A673 (cell line): Measurements from ENCODE around the gene TPST1. TPM values are rescaled to one million over a fixed set of nuclear protein-coding genes. Genes with fewer than 3 reads are reported as not detected.

ENCODE experiments used
- BruUV-seq: library from RNA; stranded (reverse); fragments of 400-500 nt; replicated peaks from 2 replicates; lab custom pipeline; 2021; lab: Mats Ljungman, UMichigan
- CTCF ChIA-PET: fragments of 300-600 bp; sonication (Branson Sonifier 250); formaldehyde crosslinking; loops from one replicate; lab custom pipeline; 2022; ENCODE audit warnings: antibody characterized with exemption; lab: Charles Lee
- POLR2A ChIA-PET: fragments of 300-600 bp; sonication (Branson Sonifier 250); formaldehyde crosslinking; loops from one replicate; lab custom pipeline; 2022; ENCODE audit warnings: antibody characterized with exemption; ENCODE audit not compliant: low non-redundant PET; lab: Charles Lee
- DNase-seq: peaks from one replicate; pipeline ENCODE4 v3.0.0-alpha.2; 2015; ENCODE audit warnings: low spot score
- H3K27ac ChIP-seq: fragments of 200-600 bp; sonication (generic); 2 replicates; pipeline ENCODE4 v1.5.1; 2016; ENCODE audit warnings: mixed run types, low read depth, mild to moderate bottlenecking, mixed read lengths, antibody characterized with exemption, low read length; ENCODE audit not compliant: poor library complexity, severe bottlenecking
- H3K27me3 ChIP-seq: fragments of 200-600 bp; sonication (generic); replicated peaks from 2 replicates; pipeline ENCODE4 v1.6.1; 2017; ENCODE audit warnings: mixed run types, low read depth, mild to moderate bottlenecking, mixed read lengths, antibody characterized with exemption, low read length; ENCODE audit not compliant: insufficient read depth, poor library complexity
- H3K36me3 ChIP-seq: fragments of 200-600 bp; sonication (generic); 2 replicates; pipeline ENCODE4 v1.6.1; 2016; ENCODE audit warnings: mixed run types, mild to moderate bottlenecking, mixed read lengths, antibody characterized with exemption, low read length; ENCODE audit not compliant: insufficient read depth, poor library complexity, severe bottlenecking
- H3K4me1 ChIP-seq: fragments of 200-600 bp; sonication (generic); 2 replicates; pipeline ENCODE4 v1.6.1; 2017; ENCODE audit warnings: mixed run types, mild to moderate bottlenecking, mixed read lengths, antibody characterized with exemption, low read length; ENCODE audit not compliant: insufficient read depth, poor library complexity, severe bottlenecking
- H3K4me3 ChIP-seq: fragments of 200-600 bp; sonication (generic); 2 replicates; pipeline ENCODE4 v1.5.1; 2016; ENCODE audit warnings: low read depth, mixed run types, mild to moderate bottlenecking, mixed read lengths, low read length; ENCODE audit not compliant: poor library complexity, severe bottlenecking
- H3K9me3 ChIP-seq: fragments of 200-600 bp; sonication (generic); 2 replicates; pipeline ENCODE4 v1.6.1; 2016; ENCODE audit warnings: mixed run types, low read depth, mild to moderate bottlenecking, mixed read lengths, antibody characterized with exemption, low read length; ENCODE audit not compliant: poor library complexity, severe bottlenecking
- CTCF ChIP-seq: fragments of 300-800, 200-600 bp; sonication (generic); conservative IDR thresholded peaks from 2 replicates; pipeline ENCODE4 v1.5.1; 2017; ENCODE audit warnings: low read depth, mild to moderate bottlenecking, antibody characterized with exemption, low read length, moderate library complexity, mixed read lengths
- EZH2 ChIP-seq: fragments of 200-600 bp; sonication (generic); IDR thresholded peaks from 2 replicates; pipeline ENCODE4 v1.6.1; 2017; ENCODE audit warnings: borderline replicate concordance, low read depth, mild to moderate bottlenecking, mixed read lengths, antibody characterized with exemption, low read length; ENCODE audit not compliant: poor library complexity, severe bottlenecking
- intact Hi-C: fragments of 100-400 bp; cut with micrococcal nuclease; formaldehyde crosslinking; loops from one replicate; pipeline ENCODE4 v1.10.0; 2022; ENCODE audit not compliant: unreplicated experiment
- total RNA-seq: library from RNA; stranded (reverse); gene quantifications from 2 replicates; pipeline ENCODE4 v1.2.3, GENCODE V29; 2021

The TPST1 gene
- total RNA-seq, 1 experiment from 2014 or later = 8.0 TPM

GRCh38 chr7:66276363-66276762, 71.2 kb downstream of the TPST1 start:
- CTCF ChIA-PET = no interaction called here
- Histone ChIP-seq H3K36me3 (no peaks in the 10 kb centered on the region), H3K27me3 (no peaks in the 10 kb centered on the region), H3K4me1 (peaks cover under 1% of the 10 kb centered on the region), H3K27ac (no peak overlapping the region), H3K9me3 (no peaks in the 10 kb centered on the region), H3K4me3 (no peak overlapping the region)
- DNase-seq = no peak
- intact Hi-C loops = no loop called here
- POLR2A ChIA-PET = no interaction called here
- no TSS peak for BruUV-seq
- TF ChIP-seq CTCF = no peak
- no peak for TF ChIP-seq EZH2

- H3K9me3 ChIP-seq = no peaks in the 10 kb centered on the region
- CTCF ChIA-PET = no interaction called here
- no peaks in the 10 kb centered on the region for H3K27me3 ChIP-seq
- no peak overlapping the region for H3K4me3 ChIP-seq
- peaks cover 12% of the 10 kb centered on the region for H3K4me1 ChIP-seq
- POLR2A ChIA-PET = no interaction called here
- TF ChIP-seq EZH2 = no peak
- TF ChIP-seq CTCF = no peak
- DNase-seq = no peak
- intact Hi-C loops = no loop called here
- H3K36me3 ChIP-seq = no peaks in the 10 kb centered on the region
- no peak overlapping the region for H3K27ac ChIP-seq
- no TSS peak for BruUV-seq
Measured at GRCh38 chr7:66277492-66277891, 72.4 kb downstream of the TPST1 start.

DNA sequence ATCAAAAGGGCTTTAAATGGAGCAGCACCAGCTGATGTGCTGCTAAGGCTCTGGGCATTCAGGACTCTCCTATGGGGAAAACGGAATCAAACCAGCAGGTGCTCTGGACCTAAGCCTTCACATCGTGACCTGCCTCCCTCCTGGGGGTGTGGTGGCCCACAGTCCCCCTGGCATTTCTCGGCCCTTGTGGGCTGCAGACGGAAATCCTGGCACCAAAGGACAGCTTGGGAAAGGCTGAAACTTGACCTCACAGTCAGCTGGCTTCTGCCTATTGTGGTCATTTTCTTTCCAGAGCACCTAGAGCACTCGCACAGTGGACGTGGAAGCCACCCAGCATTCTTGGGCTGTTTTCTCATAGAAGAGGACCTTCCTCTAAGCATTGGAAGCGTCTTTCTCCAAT, 74.8 kb downstream of the TPST1 start:
- BruUV-seq = no TSS peak
- intact Hi-C loops = no loop called here
- Histone ChIP-seq H3K27me3 (no peaks in the 10 kb centered on the region), H3K4me3 (no peak overlapping the region), H3K27ac (no peak overlapping the region), H3K36me3 (no peaks in the 10 kb centered on the region), H3K4me1 (peaks cover 13% of the 10 kb centered on the region), H3K9me3 (no peaks in the 10 kb centered on the region)
- CTCF ChIA-PET = no interaction called here
- TF ChIP-seq CTCF (no peak), EZH2 (no peak)
- no peak for DNase-seq
- POLR2A ChIA-PET = no interaction called here
